ENCODE measurements around the gene ENOPH1.

DNA sequence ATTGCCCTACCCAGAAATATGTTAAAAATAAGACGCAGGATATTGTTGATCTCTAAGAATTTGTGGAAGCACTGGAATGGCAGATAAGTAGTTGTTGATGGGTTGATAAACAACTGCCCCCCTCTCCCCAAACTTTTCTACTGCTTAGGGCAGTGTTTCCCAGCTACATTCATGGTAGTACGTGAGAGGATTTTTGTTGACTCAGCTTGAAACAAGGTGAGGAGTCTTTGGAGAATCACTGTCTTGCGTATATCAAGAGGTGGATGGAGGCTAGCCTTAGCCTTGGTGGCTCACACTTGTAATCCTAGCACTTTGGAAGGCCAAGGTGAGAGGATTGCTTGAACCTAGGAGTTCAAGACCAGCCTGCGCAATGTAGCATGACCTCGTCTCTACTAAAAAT lies 5.7 kb downstream of the ENOPH1 start:
- TF ChIP-seq, protein P1, sequence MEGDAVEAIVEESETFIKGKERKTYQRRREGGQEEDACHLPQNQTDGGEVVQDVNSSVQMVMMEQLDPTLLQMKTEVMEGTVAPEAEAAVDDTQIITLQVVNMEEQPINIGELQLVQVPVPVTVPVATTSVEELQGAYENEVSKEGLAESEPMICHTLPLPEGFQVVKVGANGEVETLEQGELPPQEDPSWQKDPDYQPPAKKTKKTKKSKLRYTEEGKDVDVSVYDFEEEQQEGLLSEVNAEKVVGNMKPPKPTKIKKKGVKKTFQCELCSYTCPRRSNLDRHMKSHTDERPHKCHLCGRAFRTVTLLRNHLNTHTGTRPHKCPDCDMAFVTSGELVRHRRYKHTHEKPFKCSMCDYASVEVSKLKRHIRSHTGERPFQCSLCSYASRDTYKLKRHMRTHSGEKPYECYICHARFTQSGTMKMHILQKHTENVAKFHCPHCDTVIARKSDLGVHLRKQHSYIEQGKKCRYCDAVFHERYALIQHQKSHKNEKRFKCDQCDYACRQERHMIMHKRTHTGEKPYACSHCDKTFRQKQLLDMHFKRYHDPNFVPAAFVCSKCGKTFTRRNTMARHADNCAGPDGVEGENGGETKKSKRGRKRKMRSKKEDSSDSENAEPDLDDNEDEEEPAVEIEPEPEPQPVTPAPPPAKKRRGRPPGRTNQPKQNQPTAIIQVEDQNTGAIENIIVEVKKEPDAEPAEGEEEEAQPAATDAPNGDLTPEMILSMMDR (IDR thresholded peaks at IDR 0.05; ENCODE audit: low read depth, low read length), result no peak
- TF ChIP-seq POLR2A (IDR thresholded peaks at IDR 0.05; ENCODE audit: extremely low read depth, insufficient read length) (no peak), MYC (IDR thresholded peaks at IDR 0.05; ENCODE audit: low read depth, low read length) (no peak)
- TF ChIP-seq, protein P2, sequence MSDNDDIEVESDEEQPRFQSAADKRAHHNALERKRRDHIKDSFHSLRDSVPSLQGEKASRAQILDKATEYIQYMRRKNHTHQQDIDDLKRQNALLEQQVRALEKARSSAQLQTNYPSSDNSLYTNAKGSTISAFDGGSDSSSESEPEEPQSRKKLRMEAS (IDR thresholded peaks at IDR 0.05; ENCODE audit: low read depth, low read length), result no peak
